Activated CD8-positive, alpha-beta T cell treated with anti-CD3 and anti-CD28 coated beads for 36 hours (primary cell): ENCODE results near the gene COL20A1. TPM values are rescaled to one million over a fixed set of nuclear protein-coding genes. Genes with fewer than 3 reads are reported as not detected.

ENCODE experiments used
- ATAC-seq: fragments of 200-7000 bp; cut with Tn5 transposase; one replicate; pipeline ENCODE4 v1.10.0; 2021; ENCODE audit warnings: mild to moderate bottlenecking, moderate library complexity
- CTCF ChIA-PET: fragments of 350-600 bp; sonication (Branson Sonifier 250); formaldehyde crosslinking; loops from one replicate; lab custom pipeline; 2021; ENCODE audit warnings: antibody characterized with exemption; lab: Charles Lee
- POLR2A ChIA-PET: fragments of 350-600 bp; sonication (Branson Sonifier 250); formaldehyde crosslinking; loops from one replicate; lab custom pipeline; 2021; ENCODE audit warnings: antibody characterized with exemption; lab: Charles Lee
- DNase-seq: peaks from one replicate; pipeline ENCODE4 v3.0.0-alpha.2; 2020
- H3K27ac Mint-ChIP-seq: one replicate; pipeline ENCODE4 v1.8.0; 2021; ENCODE audit warnings: mild to moderate bottlenecking, mixed read lengths
- H3K27me3 Mint-ChIP-seq: one replicate; pipeline ENCODE4 v1.8.0; 2021; ENCODE audit warnings: mixed read lengths
- H3K36me3 Mint-ChIP-seq: one replicate; pipeline ENCODE4 v1.8.0; 2021; ENCODE audit warnings: low read depth, mixed read lengths
- H3K4me1 Mint-ChIP-seq: one replicate; pipeline ENCODE4 v1.8.0; 2021; ENCODE audit warnings: low read depth, mixed read lengths
- H3K4me3 Mint-ChIP-seq: one replicate; pipeline ENCODE4 v1.8.0; 2021; ENCODE audit warnings: mild to moderate bottlenecking, moderate library complexity, mixed read lengths
- H3K9me3 Mint-ChIP-seq: one replicate; pipeline ENCODE4 v1.8.0; 2021; ENCODE audit warnings: mixed read lengths
- CTCF ChIP-seq: fragments of 200-600 bp; IDR thresholded peaks from one replicate; pipeline ENCODE4 v1.8.0; 2022; ENCODE audit warnings: antibody characterized with exemption, mild to moderate bottlenecking
- intact Hi-C: fragments of 100-400 bp; cut with micrococcal nuclease; formaldehyde crosslinking; loops from one replicate; pipeline ENCODE4 v1.10.0; 2022
- microRNA-seq: library from miRNA; unstranded; fragments of <30 nt; microRNA quantifications from one replicate; pipeline ENCODE4 v1.2.0, GENCODE V29; 2022; ENCODE audit warnings: borderline microRNAs expressed, borderline replicate concordance
- total RNA-seq, 2 experiments: library from RNA; stranded (reverse); gene quantifications; one replicate each; pipeline ENCODE4 v1.2.3, GENCODE V29; 2021

COL20A1 gene
- total RNA-seq, 2 experiments from 2014 or later, result 0.04 TPM; not detected in 1

GRCh38 chr20:63383556-63383955 is 90.6 kb downstream of the COL20A1 start:
- CTCF ChIA-PET, result no interaction called here
- H3K27me3 Mint-ChIP-seq, result peaks cover 5% of the 10 kb centered on the region
- no peaks in the 10 kb centered on the region for H3K4me1 Mint-ChIP-seq
- intact Hi-C loops, result loop anchor here (5.0 to 10.0 kb wide), 2 partner anchors 76 to 159 kb away; no protein-coding TSS in a partner anchor
- no peak for TF ChIP-seq CTCF
- no peak overlapping the region for H3K27ac Mint-ChIP-seq
- peaks cover 23% of the 10 kb centered on the region for H3K9me3 Mint-ChIP-seq
- no peak overlapping the region for H3K4me3 Mint-ChIP-seq
- POLR2A ChIA-PET, result interaction anchor here (0.6 to 0.7 kb wide), 2 partner anchors 30 to 326 kb away, joined by 3 read pairs; no protein-coding TSS in a partner anchor
- H3K36me3 Mint-ChIP-seq, result no peaks in the 10 kb centered on the region
- no peak for ATAC-seq
- no peak for DNase-seq

GRCh38 chr20:63384336-63384735 is 91.3 kb downstream of the COL20A1 start:
- Mint-ChIP-seq H3K27me3 (peaks cover 1% of the 10 kb centered on the region), H3K9me3 (peaks cover 23% of the 10 kb centered on the region), H3K4me3 (no peak overlapping the region), H3K27ac (no peak overlapping the region), H3K36me3 (no peaks in the 10 kb centered on the region), H3K4me1 (no peaks in the 10 kb centered on the region)
- ATAC-seq (no peak), DNase-seq (no peak)
- CTCF ChIA-PET, result interaction anchor here (1.1 kb wide), 1 partner anchor 161 kb away, joined by 3 read pairs; no protein-coding TSS in a partner anchor
- TF ChIP-seq CTCF, result no peak
- intact Hi-C loops, result loop anchor here (5.0 to 10.0 kb wide), 2 partner anchors 77 to 160 kb away; no protein-coding TSS in a partner anchor
- POLR2A ChIA-PET, result no interaction called here

Small RNA genes lying within 50 kb of the gene (microRNA-seq; reads per million reads assigned to microRNA genes)
- 2.7 reads per million for gene MIR4326

Other genes with a start within 250 kb of the COL20A1 start
- 10 to 100 TPM; 31.0 TPM for gene YTHDF1, start 77.1 kb upstream of the COL20A1 start, total RNA-seq
- 1 to 10 TPM; 5.1 to 5.3 TPM for gene BIRC7, start 57.3 kb upstream of the COL20A1 start, total RNA-seq
- not detected for gene NKAIN4, start 38.7 kb upstream of the COL20A1 start, total RNA-seq
- gene ARFGAP1, start 20.4 kb upstream of the COL20A1 start, total RNA-seq, result 10 to 100 TPM; 71.3 to 75.0 TPM
- not detected for gene CHRNA4, start 68.2 kb downstream of the COL20A1 start, total RNA-seq
- gene KCNQ2, start 179.5 kb downstream of the COL20A1 start, total RNA-seq, result not detected
- 1 to 10 TPM; 1.4 to 2.2 TPM for gene EEF1A2, start 205.9 kb downstream of the COL20A1 start, total RNA-seq
- 100 to 1,000 TPM; 193 to 226 TPM for gene PPDPF, start 227.6 kb downstream of the COL20A1 start, total RNA-seq
- under 1 TPM in 1 of 2 experiments, not detected in 1; 0.18 TPM for gene PTK6, start 244.2 kb downstream of the COL20A1 start, total RNA-seq